OCI-LY3 (cell line): ENCODE results near the gene FBXO30.

Source experiments
- H2AFZ ChIP-seq: fragments of 200-600, 300-600 bp; shearing (Covaris generic); 2 replicates; pipeline ENCODE4 v1.6.0; 2014; ENCODE audit warnings: antibody characterized with exemption, low read depth, low read length
- H3K27ac ChIP-seq: fragments of 200-600, 300-600 bp; sonication (generic); 2 replicates; pipeline ENCODE4 v1.5.1; 2014; ENCODE audit warnings: mild to moderate bottlenecking, low read length, moderate library complexity, mixed read lengths
- H3K27me3 ChIP-seq: fragments of 200-600, 300-600 bp; sonication (generic); 2 replicates; pipeline ENCODE4 v1.6.1; 2014; ENCODE audit warnings: low read depth, low read length, mixed read lengths
- H3K36me3 ChIP-seq: fragments of 200-600, 300-600 bp; sonication (generic); replicated peaks from 2 replicates; pipeline ENCODE3; 2014; ENCODE audit warnings: low read depth, low read length, mixed read lengths
- H3K4me1 ChIP-seq: fragments of 300-600, 200-600 bp; sonication (generic); 2 replicates; pipeline ENCODE4 v1.6.1; 2014; ENCODE audit warnings: low read length, mixed read lengths
- H3K4me2 ChIP-seq: fragments of 200-600, 300-600 bp; sonication (generic); 2 replicates; pipeline ENCODE4 v1.6.1; 2014; ENCODE audit warnings: low read length, mixed read lengths
- H3K4me3 ChIP-seq: fragments of 300-600, 200-600 bp; sonication (generic); 2 replicates; pipeline ENCODE4 v1.5.1; 2014; ENCODE audit warnings: antibody characterized with exemption, mild to moderate bottlenecking, low read length, moderate library complexity
- H3K79me2 ChIP-seq: fragments of 300-600, 200-600 bp; shearing (Covaris generic); 2 replicates; pipeline ENCODE4 v1.6.1; 2014; ENCODE audit warnings: mild to moderate bottlenecking, low read length, mixed read lengths
- H3K9ac ChIP-seq: fragments of 300-600, 200-600 bp; shearing (Covaris generic); 2 replicates; pipeline ENCODE4 v1.6.0; 2014; ENCODE audit warnings: mild to moderate bottlenecking, low read length, moderate library complexity
- H3K9me3 ChIP-seq: fragments of 200-600, 300-600 bp; shearing (Covaris generic); 2 replicates; pipeline ENCODE4 v1.6.1; 2014; ENCODE audit warnings: low read length, mixed read lengths; ENCODE audit not compliant: insufficient read depth
- H4K20me1 ChIP-seq: fragments of 200-600, 300-600 bp; sonication (generic); 2 replicates; pipeline ENCODE4 v1.6.1; 2016; ENCODE audit warnings: low read length, mixed read lengths; ENCODE audit not compliant: insufficient read depth
- EZH2phosphoT487 ChIP-seq: fragments of 200-600 bp; shearing (Covaris generic); IDR thresholded peaks from 2 replicates; pipeline ENCODE4 v1.6.1; 2018; ENCODE audit warnings: antibody characterized with exemption, mixed run types, low read depth
- TF ChIP-seq, protein P1 (sequence below): fragments of 200-600, 300-600 bp; sonication (generic); IDR thresholded peaks from 2 replicates; pipeline ENCODE4 v1.5.1; 2014; ENCODE audit warnings: antibody characterized with exemption, low read length, low read depth

FBXO30 gene

GRCh38 chr6:145844933-145845540, 30.4 kb upstream of the FBXO30 start:
- Histone ChIP-seq H3K9ac (no peak overlapping the region), H3K9me3 (no peaks in the 10 kb centered on the region), H3K36me3 (no peaks in the 10 kb centered on the region), H4K20me1 (no peaks in the 10 kb centered on the region), H3K4me2 (no peak overlapping the region), H3K4me3 (no peak overlapping the region), H3K27ac (no peak overlapping the region), H3K4me1 (no peaks in the 10 kb centered on the region), H2AFZ (no peak overlapping the region), H3K79me2 (no peaks in the 10 kb centered on the region), H3K27me3 (no peaks in the 10 kb centered on the region)
- no peak for TF ChIP-seq EZH2phosphoT487
- TF ChIP-seq, protein P1, sequence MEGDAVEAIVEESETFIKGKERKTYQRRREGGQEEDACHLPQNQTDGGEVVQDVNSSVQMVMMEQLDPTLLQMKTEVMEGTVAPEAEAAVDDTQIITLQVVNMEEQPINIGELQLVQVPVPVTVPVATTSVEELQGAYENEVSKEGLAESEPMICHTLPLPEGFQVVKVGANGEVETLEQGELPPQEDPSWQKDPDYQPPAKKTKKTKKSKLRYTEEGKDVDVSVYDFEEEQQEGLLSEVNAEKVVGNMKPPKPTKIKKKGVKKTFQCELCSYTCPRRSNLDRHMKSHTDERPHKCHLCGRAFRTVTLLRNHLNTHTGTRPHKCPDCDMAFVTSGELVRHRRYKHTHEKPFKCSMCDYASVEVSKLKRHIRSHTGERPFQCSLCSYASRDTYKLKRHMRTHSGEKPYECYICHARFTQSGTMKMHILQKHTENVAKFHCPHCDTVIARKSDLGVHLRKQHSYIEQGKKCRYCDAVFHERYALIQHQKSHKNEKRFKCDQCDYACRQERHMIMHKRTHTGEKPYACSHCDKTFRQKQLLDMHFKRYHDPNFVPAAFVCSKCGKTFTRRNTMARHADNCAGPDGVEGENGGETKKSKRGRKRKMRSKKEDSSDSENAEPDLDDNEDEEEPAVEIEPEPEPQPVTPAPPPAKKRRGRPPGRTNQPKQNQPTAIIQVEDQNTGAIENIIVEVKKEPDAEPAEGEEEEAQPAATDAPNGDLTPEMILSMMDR: no peak

- no peak overlapping the region for H3K4me2 ChIP-seq
- no peak overlapping the region for H3K27ac ChIP-seq
- H3K9me3 ChIP-seq: no peaks in the 10 kb centered on the region
- H3K4me1 ChIP-seq: no peaks in the 10 kb centered on the region
- no peak overlapping the region for H3K4me3 ChIP-seq
- no peaks in the 10 kb centered on the region for H3K79me2 ChIP-seq
- TF ChIP-seq EZH2phosphoT487: no peak
- H3K36me3 ChIP-seq: no peaks in the 10 kb centered on the region
- H3K9ac ChIP-seq: no peak overlapping the region
- no peaks in the 10 kb centered on the region for H4K20me1 ChIP-seq
- H2AFZ ChIP-seq: no peak overlapping the region
- H3K27me3 ChIP-seq: no peaks in the 10 kb centered on the region
Measured at GRCh38 chr6:145842693-145843546, 28.3 kb upstream of the FBXO30 start.

DNA sequence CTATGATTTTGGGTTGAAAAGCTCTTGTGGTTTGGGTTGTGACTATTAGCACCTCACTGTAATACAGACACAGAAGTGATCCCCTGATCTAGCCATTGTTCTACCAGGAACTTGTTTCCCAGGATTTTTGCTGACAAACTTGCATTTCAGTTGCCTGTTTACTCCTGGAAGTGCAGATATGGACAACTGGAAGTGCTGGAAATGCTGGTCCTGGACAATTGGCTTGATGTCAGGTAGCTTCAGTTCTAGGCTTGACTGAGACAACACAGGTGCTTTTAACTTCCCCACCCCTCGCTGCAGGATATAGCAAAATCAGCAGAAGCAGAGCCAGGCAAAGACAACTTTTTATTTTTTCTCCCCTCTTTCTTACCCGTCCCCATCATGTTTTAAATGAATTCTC, 27.1 kb upstream of the FBXO30 start:
- no peak overlapping the region for H3K9ac ChIP-seq
- H3K4me2 ChIP-seq: no peak overlapping the region
- TF ChIP-seq EZH2phosphoT487: no peak
- TF ChIP-seq, protein P1: no peak
- H3K36me3 ChIP-seq: no peaks in the 10 kb centered on the region
- no peaks in the 10 kb centered on the region for H3K79me2 ChIP-seq
- H3K4me1 ChIP-seq: no peaks in the 10 kb centered on the region
- H4K20me1 ChIP-seq: no peaks in the 10 kb centered on the region
- no peaks in the 10 kb centered on the region for H3K27me3 ChIP-seq
- no peak overlapping the region for H2AFZ ChIP-seq
- no peak overlapping the region for H3K27ac ChIP-seq
- no peaks in the 10 kb centered on the region for H3K9me3 ChIP-seq
- no peak overlapping the region for H3K4me3 ChIP-seq

DNA sequence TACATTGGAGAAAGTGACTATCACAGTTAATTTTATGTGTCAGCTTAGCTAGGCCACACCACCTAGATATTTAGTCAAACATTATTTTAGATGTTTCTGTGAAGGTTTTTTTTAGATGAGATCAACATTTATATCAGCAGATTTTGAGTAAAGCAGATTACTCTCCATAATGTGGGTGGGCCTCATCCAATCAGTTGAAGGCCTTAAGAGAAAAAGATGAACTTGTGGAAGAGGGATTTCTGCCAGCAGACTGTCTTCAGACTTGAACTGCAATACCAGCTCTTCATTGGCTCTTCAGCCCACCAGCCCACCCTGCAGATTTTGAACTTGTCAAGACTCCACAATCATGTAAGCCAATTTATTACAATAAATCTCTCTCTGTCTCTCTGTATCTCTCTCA, 25.1 kb upstream of the FBXO30 start:
- Histone ChIP-seq H3K4me1 (no peaks in the 10 kb centered on the region), H3K9me3 (no peaks in the 10 kb centered on the region), H3K27me3 (no peaks in the 10 kb centered on the region), H2AFZ (no peak overlapping the region), H3K9ac (no peak overlapping the region), H3K4me3 (no peak overlapping the region), H4K20me1 (no peaks in the 10 kb centered on the region), H3K36me3 (no peaks in the 10 kb centered on the region), H3K27ac (no peak overlapping the region), H3K79me2 (no peaks in the 10 kb centered on the region), H3K4me2 (no peak overlapping the region)
- TF ChIP-seq, protein P1: no peak
- TF ChIP-seq EZH2phosphoT487: no peak
